Liver (tissue), 9 donors: ENCODE results near the gene FAM120B. TPM values are rescaled to one million over a fixed set of nuclear protein-coding genes. Genes with fewer than 3 reads are reported as not detected.

ENCODE experiments used
- DNase-seq: peaks from one replicate; pipeline ENCODE4 v3.0.0-alpha.2; 2017; ENCODE audit warnings: low spot score
- H3K27ac ChIP-seq, 2 donors: one replicate each; pipeline ENCODE4 v1.7.0; 2013; ENCODE audit warnings: inconsistent platforms in 2 of 2, low read length in 2 of 2, control low read depth in 1 of 2, low read depth in 1 of 2, mild to moderate bottlenecking in 1 of 2
- H3K27me3 ChIP-seq, 4 donors: one replicate each; pipeline versions ENCODE4 v1.6.1 to v1.7.0; 2013; ENCODE audit warnings: low read length in 3 of 4, inconsistent platforms in 1 of 4, mild to moderate bottlenecking in 1 of 4, moderate library complexity in 1 of 4; ENCODE audit not compliant: control insufficient read depth in 4 of 4, insufficient read depth in 4 of 4
- H3K36me3 ChIP-seq, 4 donors: one replicate each; pipeline versions ENCODE4 v1.6.1 to v1.7.0; 2013; ENCODE audit warnings: low read length in 3 of 4, mild to moderate bottlenecking in 3 of 4, low read depth in 1 of 4, moderate library complexity in 1 of 4; ENCODE audit not compliant: control insufficient read depth in 4 of 4, insufficient read depth in 3 of 4
- H3K4me1 ChIP-seq, 4 donors: one replicate each; pipeline versions ENCODE4 v1.6.1 to v1.7.0; 2013; ENCODE audit warnings: low read length in 3 of 4, mild to moderate bottlenecking in 3 of 4, moderate library complexity in 1 of 4; ENCODE audit not compliant: control insufficient read depth in 4 of 4, insufficient read depth in 4 of 4
- H3K4me3 ChIP-seq, 3 donors: one replicate each; pipeline versions ENCODE4 v1.6.1 to v1.7.0; 2013; ENCODE audit warnings: low read length in 3 of 3, control low read depth in 1 of 3, low read depth in 1 of 3, mild to moderate bottlenecking in 1 of 3
- H3K9ac ChIP-seq, 2 donors: one replicate each; pipeline ENCODE4 v1.7.0; 2013; ENCODE audit warnings: low read length in 2 of 2, mild to moderate bottlenecking in 2 of 2, moderate library complexity in 2 of 2, control low read depth in 1 of 2, low read depth in 1 of 2
- H3K9me3 ChIP-seq, 4 donors: one replicate each; pipeline versions ENCODE4 v1.6.1 to v1.7.0; 2013; ENCODE audit warnings: low read length in 3 of 4; ENCODE audit not compliant: control insufficient read depth in 4 of 4
- ATF3 ChIP-seq: IDR thresholded peaks from 2 replicates; pipeline ENCODE4 v1.6.1; 2016; ENCODE audit warnings: antibody characterized with exemption
- CTCF ChIP-seq: fragments of 150-350 bp; IDR thresholded peaks from 2 replicates; pipeline ENCODE4 v1.5.1; 2017; ENCODE audit warnings: improper control_type of control experiment, low read depth, low read length; ENCODE audit not compliant: missing input control
- EGR1 ChIP-seq, 2 donors: IDR thresholded peaks; 2 replicates each; pipeline ENCODE4 v1.6.1; 2016 to 2018; ENCODE audit warnings: antibody characterized with exemption in 2 of 2, low read depth in 2 of 2
- FOXA1 ChIP-seq: IDR thresholded peaks from 2 replicates; pipeline ENCODE4 v1.6.1; 2016; ENCODE audit warnings: antibody characterized with exemption
- FOXA2 ChIP-seq: IDR thresholded peaks from 2 replicates; pipeline ENCODE4 v1.6.1; 2016; ENCODE audit warnings: antibody characterized with exemption
- GABPA ChIP-seq, 2 donors: IDR thresholded peaks in 1 of 2; conservative IDR thresholded peaks in 1 of 2; 2 replicates each; pipeline ENCODE4 v1.6.1; 2016; ENCODE audit warnings: antibody characterized with exemption in 2 of 2, mild to moderate bottlenecking in 1 of 2, moderate library complexity in 1 of 2
- HNF4A ChIP-seq, 2 donors: conservative IDR thresholded peaks; 2 replicates each; pipeline ENCODE4 v1.6.1; 2016; ENCODE audit warnings: antibody characterized with exemption in 2 of 2, mild to moderate bottlenecking in 2 of 2
- HNF4G ChIP-seq: IDR thresholded peaks from 2 replicates; pipeline ENCODE4 v1.6.1; 2016; ENCODE audit warnings: antibody characterized with exemption
- MAX ChIP-seq: IDR thresholded peaks from 2 replicates; pipeline ENCODE4 v1.6.1; 2016; ENCODE audit warnings: antibody characterized with exemption
- NR2F2 ChIP-seq: IDR thresholded peaks from 2 replicates; pipeline ENCODE4 v1.6.1; 2016; ENCODE audit warnings: antibody characterized with exemption
- RXRA ChIP-seq, 2 donors: IDR thresholded peaks; 2 replicates each; pipeline ENCODE4 v1.6.1; 2017 to 2018; ENCODE audit warnings: antibody characterized with exemption in 2 of 2, mild to moderate bottlenecking in 1 of 2
- SP1 ChIP-seq: IDR thresholded peaks from 2 replicates; pipeline ENCODE4 v1.6.1; 2018; ENCODE audit warnings: antibody characterized with exemption, mild to moderate bottlenecking
- TAF1 ChIP-seq: conservative IDR thresholded peaks from 2 replicates; pipeline ENCODE4 v1.6.1; 2016; ENCODE audit warnings: antibody characterized with exemption, mild to moderate bottlenecking
- YY1 ChIP-seq: IDR thresholded peaks from 2 replicates; pipeline ENCODE4 v1.6.1; 2016; ENCODE audit warnings: antibody characterized with exemption, mild to moderate bottlenecking
- WGBS: extraction: QIAGEN DNeasy Blood & Tissue Kit; methylation state at CpG from one replicate; pipeline ENCODE4 v1.1.7; 2013; 5-methylcytosine and 5-hydroxymethylcytosine counted together
- polyA plus RNA-seq, 2 donors: library from polyadenylated mRNA; stranded (reverse) in 1 of 2; unstranded in 1 of 2; fragments of 200-250 nt in 1 of 2; fragments of >200 nt in 1 of 2; fragmentation: Nextera tagmentation in 1 of 2; extraction: Ambion mirVana in 1 of 2; gene quantifications; one replicate each; pipeline versions ENCODE4 v1.2.1 to v1.2.3, GENCODE V29; 2013 to 2015
- total RNA-seq, 2 donors: library from RNA; depleted of rRNA; stranded (reverse); fragments of >200 nt; gene quantifications; one replicate each; pipeline ENCODE4 v1.2.3, GENCODE V29; 2014
- TF ChIP-seq, protein P1 (sequence below): IDR thresholded peaks from 2 replicates; pipeline ENCODE4 v1.6.1; 2016; ENCODE audit warnings: antibody characterized with exemption
- TF ChIP-seq, protein P2 (sequence below): IDR thresholded peaks from 2 replicates; pipeline ENCODE4 v1.6.1; 2016; ENCODE audit warnings: antibody characterized with exemption, mild to moderate bottlenecking
- donor health status: healthy.
- donor health status: healthy.
- donor health status: healthy.
- donor health status: healthy.
- donor health status: healthy.

Gene FAM120B
- total and polyA plus RNA-seq, 4 donors = 6.0 to 11.1 (median 9.1) TPM

DNA sequence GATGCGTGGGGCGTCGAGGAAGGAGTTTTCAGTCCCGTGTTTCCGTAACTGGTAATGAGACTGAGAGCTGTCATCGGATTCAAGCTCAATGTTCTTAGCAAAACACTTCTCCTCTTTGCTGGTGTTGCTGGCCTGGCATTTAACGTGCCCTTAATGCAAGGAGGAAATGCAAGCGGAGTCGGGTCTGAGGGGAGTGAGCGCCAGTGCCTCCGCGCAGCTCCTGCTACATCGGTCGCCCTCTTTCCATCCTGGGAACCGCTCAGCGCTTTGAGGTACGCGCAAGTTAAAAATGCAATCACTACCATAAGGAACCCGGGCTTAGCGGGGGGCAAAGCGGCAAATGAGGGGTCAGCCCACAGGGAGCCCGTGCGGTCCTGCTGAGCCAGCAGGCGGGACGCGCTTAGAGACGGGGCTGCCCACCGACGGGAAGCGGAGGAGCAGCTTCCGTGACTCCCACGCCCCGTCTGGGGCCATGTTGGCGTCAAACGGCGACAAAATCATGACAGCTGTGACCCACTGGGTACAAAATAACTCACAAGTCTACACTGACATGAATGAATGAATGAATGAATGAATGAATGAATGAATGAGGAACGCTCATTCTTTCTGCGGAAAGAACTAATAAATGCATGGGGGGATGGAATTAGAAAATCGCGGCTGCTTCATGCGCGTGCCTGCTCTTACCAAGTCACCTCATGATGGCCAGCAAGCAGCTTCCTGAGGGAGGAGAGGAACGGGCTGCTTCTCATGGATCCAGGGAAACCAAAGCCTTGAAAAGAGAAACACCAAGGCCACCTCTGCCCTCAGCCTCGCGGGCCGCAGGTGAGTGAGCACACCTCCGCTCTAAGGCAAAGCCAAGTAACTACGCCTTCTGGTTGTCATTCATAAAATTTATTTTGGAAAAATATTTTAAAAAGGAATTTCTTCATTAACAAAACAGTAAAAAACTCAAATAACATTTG, 24.9 kb upstream of the FAM120B start:
- no peak overlapping the region for H3K27ac ChIP-seq
- H3K9me3 ChIP-seq = no peaks in the 10 kb centered on the region
- no peak overlapping the region for H3K9ac ChIP-seq
- peaks cover 0 to 9% (median 3%) of the 10 kb centered on the region in 4 donors for H3K4me1 ChIP-seq
- DNase-seq = no peak
- no peak overlapping the region for H3K4me3 ChIP-seq
- peaks cover 0 to 3% (median 0%) of the 10 kb centered on the region in 4 donors for H3K36me3 ChIP-seq
- TF ChIP-seq HNF4G (no peak), YY1 (no peak), HNF4A (conservative IDR thresholded peaks at IDR 0.05) (no peak), ATF3 (no peak), CTCF (no peak), RXRA (IDR thresholded peaks at IDR 0.05) (no peak), FOXA2 (no peak)
- TF ChIP-seq, protein P1, sequence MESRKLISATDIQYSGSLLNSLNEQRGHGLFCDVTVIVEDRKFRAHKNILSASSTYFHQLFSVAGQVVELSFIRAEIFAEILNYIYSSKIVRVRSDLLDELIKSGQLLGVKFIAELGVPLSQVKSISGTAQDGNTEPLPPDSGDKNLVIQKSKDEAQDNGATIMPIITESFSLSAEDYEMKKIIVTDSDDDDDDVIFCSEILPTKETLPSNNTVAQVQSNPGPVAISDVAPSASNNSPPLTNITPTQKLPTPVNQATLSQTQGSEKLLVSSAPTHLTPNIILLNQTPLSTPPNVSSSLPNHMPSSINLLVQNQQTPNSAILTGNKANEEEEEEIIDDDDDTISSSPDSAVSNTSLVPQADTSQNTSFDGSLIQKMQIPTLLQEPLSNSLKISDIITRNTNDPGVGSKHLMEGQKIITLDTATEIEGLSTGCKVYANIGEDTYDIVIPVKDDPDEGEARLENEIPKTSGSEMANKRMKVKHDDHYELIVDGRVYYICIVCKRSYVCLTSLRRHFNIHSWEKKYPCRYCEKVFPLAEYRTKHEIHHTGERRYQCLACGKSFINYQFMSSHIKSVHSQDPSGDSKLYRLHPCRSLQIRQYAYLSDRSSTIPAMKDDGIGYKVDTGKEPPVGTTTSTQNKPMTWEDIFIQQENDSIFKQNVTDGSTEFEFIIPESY = no peak
- WGBS = 88% methylated on average over 48 of the region's 48 CpGs
- H3K27me3 ChIP-seq = peaks cover 0 to 5% (median 0%) of the 10 kb centered on the region in 4 donors

DNA sequence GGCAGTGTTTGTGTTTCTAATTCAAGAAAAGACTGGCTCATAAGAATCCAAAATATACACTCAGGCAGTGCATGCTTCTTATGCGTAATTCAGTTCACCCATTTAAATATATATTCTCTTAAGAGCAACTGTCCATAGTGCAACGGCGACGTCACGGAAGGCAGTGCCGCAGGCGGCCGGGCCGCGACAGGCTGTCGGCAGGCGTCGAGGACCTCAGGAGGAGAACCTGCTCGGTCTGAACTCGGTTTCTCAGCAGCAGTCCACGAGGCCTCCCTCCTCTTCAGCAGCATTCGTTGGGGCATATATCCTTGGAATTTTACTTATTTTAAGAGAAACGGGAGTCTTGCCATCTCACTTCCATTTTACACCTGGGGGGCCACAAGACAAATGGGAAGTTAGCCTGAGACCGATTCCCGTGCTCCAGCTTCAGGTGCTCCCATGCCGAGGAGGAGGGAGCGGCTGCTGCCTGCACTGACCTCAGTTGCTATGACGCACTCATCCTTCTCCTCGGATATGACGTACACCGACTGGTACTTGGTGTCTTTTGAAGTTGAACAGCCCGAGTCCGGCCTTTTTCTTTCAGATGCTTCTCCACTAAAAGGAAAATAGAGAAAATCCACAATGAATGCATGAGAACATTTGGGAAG, 23.9 kb upstream of the FAM120B start:
- DNase-seq = no peak
- 92% methylated on average over 28 of the region's 28 CpGs for WGBS
- Histone ChIP-seq H3K27me3 (peaks cover 0 to 6% (median 3%) of the 10 kb centered on the region in 4 donors), H3K27ac (no peak overlapping the region), H3K36me3 (peaks cover 0 to 3% (median 0%) of the 10 kb centered on the region in 4 donors), H3K9ac (no peak overlapping the region), H3K4me1 (peaks cover 0 to 9% (median 2%) of the 10 kb centered on the region in 4 donors), H3K9me3 (no peaks in the 10 kb centered on the region), H3K4me3 (no peak overlapping the region)
- no peak for TF ChIP-seq FOXA2
- TF ChIP-seq HNF4A (conservative IDR thresholded peaks at IDR 0.05) = no peak
- no peak for TF ChIP-seq RXRA (IDR thresholded peaks at IDR 0.05)
- TF ChIP-seq GABPA (IDR thresholded peaks at IDR 0.05 in 1 of 2, conservative IDR thresholded peaks at IDR 0.05 in 1 of 2) = no peak
- no peak for TF ChIP-seq EGR1 (IDR thresholded peaks at IDR 0.05; ENCODE audit: low read depth in 2 of 2)
- TF ChIP-seq CTCF = no peak
- no peak for TF ChIP-seq YY1
- TF ChIP-seq SP1 = no peak
- no peak for TF ChIP-seq FOXA1
- TF ChIP-seq, protein P2, sequence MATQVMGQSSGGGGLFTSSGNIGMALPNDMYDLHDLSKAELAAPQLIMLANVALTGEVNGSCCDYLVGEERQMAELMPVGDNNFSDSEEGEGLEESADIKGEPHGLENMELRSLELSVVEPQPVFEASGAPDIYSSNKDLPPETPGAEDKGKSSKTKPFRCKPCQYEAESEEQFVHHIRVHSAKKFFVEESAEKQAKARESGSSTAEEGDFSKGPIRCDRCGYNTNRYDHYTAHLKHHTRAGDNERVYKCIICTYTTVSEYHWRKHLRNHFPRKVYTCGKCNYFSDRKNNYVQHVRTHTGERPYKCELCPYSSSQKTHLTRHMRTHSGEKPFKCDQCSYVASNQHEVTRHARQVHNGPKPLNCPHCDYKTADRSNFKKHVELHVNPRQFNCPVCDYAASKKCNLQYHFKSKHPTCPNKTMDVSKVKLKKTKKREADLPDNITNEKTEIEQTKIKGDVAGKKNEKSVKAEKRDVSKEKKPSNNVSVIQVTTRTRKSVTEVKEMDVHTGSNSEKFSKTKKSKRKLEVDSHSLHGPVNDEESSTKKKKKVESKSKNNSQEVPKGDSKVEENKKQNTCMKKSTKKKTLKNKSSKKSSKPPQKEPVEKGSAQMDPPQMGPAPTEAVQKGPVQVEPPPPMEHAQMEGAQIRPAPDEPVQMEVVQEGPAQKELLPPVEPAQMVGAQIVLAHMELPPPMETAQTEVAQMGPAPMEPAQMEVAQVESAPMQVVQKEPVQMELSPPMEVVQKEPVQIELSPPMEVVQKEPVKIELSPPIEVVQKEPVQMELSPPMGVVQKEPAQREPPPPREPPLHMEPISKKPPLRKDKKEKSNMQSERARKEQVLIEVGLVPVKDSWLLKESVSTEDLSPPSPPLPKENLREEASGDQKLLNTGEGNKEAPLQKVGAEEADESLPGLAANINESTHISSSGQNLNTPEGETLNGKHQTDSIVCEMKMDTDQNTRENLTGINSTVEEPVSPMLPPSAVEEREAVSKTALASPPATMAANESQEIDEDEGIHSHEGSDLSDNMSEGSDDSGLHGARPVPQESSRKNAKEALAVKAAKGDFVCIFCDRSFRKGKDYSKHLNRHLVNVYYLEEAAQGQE = no peak
- TF ChIP-seq NR2F2 = no peak
- TF ChIP-seq HNF4G = no peak
- TF ChIP-seq, protein P1 = no peak
- TF ChIP-seq MAX = no peak
- TF ChIP-seq TAF1 = no peak
